Measurements from ENCODE around the gene STK17A.

STK17A gene

DNA sequence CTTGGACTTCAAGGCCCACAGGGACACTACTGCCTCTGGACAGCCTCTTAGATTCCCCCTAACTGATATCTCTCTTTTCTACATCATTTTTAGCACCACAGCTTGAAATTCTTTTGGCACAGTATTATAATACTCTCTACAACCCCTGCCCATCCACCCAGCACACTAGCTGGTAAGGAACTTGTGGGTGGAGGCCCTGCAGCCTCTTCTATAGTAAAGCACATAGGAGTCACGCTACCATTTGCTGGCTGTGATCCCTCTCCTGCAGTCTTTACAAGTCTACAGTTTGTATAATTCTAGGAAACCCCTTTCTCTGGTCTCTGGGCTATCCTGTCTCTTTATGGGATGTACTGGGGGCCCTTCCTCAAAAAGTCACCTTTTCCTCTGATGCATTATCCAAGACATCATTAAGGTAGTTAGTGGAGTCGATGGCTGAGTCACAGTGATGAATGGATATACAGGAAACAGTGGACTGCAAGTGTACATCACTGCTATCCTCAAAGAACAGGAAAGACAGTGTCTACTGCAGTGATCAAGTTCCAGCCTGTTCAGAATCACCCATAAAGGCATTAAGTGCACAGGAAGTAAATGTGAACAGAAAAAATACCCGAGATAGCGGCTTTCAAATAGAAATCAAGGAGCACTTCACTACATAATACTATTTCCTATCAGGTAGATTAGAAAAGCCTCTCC, 54.4 kb downstream of the STK17A start:
- no peak for DNase-seq

DNA sequence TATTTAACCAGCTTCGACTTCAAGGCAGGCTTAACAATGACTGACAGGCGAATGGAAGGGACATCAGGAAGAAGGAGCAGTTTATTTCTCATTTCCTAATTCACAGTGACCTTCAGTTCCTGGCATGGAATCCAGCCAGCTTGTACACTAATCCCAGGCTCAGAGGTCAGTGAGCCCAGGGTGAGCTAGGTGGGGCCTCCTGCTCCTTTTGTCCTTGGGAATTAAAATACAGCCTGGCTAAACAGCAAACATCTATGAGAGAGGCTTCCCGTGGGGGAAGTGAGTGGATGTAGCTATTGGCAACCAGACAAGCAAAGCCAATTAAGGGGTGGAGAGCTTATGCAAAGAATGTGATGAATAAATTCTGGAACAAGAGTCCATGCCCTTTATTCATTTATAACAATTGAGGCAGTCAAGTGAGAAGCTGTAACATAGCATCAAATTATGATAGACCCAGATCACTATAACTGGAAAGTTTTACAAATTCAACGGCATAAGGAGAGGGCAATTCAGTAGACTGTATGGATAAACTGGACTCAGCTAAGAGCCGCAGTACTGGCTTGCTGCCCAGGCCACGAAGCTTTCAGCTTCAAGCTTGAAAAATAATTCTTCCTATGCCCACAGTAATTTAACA, 57.1 kb downstream of the STK17A start:
- DNase-seq, result peak; percentile 9 to 13

DNA sequence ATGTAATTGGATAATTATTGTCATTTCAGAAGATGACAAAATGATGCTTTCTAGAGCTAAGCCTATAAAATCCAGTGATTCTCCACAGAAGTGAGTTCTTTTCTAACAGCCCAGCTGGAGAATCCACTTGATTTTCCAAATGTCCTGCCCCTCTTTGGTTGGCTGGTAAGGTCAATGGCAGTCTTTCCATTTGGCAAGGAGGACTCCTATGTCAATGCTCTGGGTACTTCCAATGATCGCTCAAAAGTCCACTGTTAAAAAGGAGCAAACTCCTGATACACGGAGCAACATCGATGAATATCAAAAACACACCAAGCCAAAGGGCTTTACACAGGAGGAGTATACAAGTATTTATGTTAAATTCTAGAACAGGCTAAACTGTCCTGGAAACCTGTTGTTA, 57.8 kb downstream of the STK17A start:
- DNase-seq, result no peak

DNA sequence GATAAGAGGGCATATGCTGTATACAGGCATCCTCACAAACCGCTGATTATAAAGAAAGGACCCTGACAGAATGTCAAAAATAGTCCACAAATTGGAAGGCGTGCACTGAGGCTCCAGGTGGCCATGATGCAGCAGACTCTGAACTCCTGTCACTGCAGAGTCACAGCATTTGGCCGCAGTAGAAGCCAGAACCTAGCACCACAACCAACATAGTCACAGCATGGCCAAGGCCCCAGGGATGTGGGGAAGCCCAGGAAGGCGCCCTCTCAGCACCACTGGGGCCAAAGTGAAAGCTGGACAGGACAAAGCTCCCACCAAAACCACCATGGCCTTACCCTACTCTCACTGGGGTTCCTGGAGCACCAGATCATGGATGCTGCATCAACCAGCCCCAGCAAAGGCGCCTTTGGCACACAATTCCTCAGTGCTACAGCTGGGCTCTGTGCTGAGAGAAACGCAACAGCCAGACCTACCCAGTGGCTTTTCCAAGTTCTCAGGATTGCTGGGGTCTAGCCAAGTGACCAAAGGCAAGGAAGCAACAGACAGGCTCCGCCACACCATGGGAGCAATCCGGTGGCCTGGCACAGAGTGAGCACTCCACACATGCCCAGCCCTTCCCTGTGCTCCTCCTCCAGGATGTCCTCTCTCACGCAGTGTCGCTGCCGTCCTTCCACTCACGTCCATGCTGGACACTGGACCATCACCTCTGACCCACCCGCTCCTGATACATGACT, 60.2 kb downstream of the STK17A start:
- DNase-seq, result no peak

DNA sequence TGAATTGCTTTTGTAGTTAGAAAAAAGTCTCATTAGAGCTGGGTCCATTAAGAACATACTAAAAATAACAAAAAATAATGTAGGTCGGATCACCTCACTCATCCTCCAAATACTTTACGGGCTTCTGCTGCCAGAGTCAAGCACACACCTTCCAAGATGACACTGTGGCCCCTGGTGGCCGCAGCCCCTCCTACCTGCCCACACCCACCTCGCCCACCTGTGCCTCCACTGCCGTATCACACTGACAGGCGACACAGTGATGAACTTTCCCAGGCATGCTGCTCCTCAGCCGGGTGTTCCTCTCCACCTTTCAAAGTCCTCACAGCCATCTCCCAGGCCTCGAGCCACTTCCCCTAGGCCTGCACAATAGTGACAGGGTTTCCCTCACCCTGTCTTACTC, 60.9 kb downstream of the STK17A start:
- no peak for DNase-seq

DNA sequence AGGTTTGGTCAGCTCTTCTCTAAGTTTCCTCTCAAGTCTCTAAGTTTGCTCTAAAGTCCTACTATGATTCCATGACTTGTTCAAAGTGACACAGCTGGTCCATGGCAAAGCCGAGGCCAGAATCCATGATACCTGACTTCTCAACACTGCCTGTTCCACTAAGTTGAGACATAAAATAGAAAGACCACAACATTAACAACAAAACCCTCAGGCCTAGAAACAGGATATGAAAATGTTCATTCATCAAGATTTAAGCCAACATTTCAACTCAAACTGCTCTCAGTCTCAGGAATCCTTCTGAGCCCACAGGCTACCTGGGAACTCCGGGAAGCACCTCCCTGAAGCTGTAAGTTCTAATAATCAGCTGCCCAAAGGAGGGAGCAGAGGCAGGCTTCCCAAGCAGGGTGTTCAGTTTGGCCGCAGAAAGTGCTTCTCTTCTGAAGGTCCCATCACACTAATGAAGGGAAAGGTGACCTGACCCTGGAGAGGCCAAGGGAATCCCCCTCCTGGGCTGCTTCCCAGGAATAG, 62.9 kb downstream of the STK17A start:
- no peak for DNase-seq

DNA sequence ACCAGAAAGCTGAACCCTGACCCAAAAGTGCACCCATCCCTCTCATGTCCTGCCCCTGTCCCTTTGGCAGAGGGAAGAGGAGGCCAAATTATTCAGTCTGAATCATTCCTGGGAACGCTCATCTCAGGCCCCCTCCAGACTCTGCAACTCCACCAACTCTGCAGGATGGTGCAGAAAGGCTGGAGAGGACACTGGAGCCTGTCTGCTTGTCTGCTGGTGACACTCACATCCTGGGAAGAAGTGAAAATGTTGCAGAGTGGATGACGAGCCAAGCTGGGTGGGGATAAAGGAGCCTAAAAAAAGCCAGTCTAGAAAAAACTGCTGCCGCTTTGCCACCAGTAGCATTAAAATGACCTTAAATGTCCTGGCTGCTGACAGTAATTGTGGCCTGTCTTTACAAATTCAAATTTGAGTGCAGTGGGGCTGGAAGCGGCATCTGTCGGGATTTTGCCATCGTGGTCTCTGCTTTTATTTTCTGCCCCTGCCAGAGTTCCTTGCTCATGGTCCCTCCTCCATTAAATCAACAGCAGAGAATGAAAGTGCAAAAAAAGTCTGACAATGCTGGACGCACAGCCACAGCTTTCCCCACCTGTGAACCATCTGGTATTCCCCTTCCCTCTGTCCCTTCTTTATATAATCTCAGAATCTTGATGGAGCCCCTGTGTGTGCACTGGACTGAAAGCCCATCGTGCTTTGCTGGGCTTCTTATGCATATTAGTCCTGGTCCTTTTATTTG, 63.9 kb downstream of the STK17A start:
- no peak for DNase-seq

DNA sequence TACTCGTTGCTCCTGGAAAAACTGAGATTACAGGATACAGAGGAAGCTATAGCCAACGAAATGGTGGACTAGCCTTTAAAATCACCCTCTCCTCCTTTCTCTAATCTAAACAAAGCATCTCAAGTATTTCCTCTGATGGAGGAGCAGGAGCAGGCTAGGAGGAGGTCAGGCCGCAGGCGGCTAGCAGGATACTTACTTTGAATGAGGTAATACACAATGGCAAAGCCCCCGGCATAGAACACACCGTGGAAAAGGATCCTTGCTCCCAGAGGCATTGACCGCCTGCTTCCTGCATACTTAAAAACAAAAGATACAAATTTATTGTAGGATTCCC, 64.4 kb downstream of the STK17A start:
- no peak for DNase-seq

DNA sequence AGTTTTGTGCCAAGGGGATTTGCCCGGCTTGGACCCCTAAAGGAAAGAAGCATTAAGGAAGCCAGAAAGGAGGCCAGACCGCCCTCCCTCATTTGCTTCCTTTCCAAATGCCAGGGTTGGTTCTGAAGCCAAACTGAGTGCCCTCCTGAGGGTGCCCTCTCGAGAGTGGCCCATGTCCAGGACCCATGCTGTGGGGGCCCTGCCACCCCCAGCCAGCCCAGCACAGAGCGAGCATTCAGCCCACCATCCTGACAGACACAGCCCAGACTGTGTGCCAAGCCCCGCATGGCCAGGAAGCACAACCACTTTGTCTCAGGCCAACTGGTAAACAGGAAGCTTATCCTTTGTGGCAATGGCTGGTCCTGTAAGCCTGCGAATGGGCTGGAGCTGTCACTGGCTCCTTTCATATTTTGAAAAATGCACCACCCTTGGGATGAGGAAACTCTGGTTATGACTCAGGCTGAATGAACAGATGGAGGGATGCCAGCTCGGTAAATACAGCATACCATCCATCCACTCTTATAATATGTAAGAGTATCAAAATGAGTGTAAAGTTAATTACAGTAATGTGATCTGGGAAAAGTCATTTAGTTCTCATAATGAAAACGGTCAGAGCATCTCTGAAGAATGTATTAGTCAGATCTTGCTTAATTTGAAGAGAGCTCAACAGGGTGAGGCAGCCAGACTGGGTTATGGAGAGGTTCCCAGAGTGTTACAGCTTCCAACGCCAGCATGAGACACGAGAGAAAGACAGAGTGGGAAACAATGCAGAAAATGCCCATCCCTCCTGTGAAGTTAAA, 65.0 kb downstream of the STK17A start:
- no peak for DNase-seq

DNA sequence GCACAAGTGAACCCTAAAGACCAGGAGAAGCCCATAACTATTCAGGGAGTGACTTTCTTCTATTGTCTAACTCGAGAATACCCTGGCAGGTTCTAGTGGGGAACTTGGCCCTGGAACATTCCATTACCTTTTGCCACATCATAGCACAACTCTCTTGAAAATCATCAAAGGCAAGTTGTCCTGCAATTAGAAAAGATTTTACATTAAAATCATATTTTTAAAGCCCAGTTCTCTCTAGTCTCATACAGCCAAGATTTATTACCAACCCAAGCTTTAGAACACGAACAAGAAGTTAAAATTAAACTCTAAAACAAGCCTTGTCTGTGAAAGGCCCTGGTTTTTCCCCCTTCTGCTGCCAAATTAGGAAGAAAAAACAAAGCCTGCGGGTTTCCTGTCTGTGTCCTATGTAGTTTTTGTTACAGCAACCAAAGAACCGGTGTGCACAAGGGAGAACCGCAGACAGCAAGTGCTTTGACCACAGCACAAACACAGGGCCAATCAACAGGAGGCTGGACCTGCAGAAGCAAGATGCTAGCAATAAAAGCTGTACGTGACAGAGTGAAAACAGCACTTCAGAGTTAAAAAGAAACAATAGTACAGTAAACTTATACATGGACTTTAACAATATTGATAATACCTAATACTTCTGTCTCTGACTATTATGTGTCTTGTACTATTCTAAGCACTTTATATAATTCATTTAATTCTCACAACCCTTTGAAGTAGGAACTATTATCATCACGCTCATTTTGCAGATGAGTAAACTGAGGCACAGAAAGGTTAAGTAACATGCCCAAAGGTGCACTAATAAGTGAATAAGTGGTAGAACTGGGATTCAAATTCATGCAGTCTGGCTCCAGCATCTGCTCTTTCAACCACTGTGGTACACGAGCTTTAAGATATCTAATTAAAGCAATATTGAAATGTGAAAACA, 65.8 kb downstream of the STK17A start:
- DNase-seq, result no peak

DNA sequence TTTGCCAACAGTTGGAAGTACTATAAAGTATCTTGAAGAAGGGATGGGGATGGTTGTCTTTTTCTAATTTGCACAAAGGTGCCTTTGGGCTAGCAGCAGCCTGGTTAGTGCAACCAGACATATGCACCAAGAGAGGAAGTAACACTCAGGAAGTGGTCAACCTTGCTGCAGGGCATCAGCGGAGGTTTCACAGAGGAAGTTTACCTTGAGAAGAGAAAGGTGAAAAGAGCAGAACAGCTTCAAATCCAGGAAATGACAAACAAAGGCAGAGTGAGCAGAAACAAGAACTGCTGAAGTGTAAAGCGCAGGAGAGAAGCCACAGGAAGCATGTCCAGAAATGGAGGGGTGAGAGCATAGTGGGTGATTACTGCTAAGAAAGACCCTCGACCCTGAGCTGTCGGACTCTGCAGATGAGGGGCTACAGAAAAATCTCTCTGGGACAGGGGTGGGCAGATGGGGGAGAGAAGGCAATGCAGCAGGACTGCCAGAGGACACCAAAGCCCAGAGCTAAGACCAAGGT, 66.9 kb downstream of the STK17A start:
- no peak for DNase-seq

DNA sequence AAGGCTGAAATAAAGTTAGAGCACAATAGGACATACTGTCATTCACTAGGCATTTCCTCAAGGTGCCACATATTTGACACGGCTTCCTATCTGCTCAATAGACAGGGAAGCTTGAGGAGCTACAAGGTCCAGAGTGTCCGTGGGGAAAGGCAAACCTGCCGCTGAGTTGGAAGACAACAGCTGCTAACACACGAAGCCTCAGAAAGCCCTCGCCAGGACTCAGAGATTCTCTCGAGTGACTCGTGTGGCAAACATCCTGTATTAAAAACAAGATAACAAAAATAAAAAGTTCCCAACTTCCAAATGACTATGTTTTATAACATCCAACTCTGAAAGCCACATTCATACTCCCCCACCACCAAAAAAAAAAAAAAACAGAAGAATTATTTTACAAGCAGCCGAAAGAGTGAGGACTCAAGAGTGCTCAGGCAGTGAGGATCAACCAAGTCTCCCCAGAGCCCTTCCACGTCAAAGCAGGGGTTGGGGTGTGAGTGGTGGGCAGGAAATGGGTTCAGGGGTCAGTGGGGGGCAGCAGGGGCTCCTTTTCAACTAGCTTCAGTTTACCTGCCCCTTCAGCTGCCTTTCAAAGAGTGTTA, 67.6 kb downstream of the STK17A start:
- no peak for DNase-seq

DNA sequence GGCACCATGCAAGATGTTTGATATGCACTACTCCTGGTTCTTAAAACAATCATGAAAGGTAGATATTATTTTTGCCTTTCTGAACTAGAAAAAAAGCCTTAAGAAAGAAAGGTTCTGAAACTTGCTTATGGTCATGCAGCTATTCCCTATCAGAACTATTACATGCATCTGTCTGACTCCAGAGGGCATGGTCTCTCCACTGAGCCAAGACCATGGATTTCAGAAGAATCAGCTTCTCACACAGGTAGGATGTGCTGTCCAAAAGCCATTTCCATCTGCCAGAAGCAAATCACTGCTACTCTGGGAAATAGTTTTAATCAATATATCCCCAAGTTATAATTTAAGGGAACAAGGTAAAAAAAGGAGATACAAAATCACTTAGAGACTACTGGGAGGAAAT, 69.5 kb downstream of the STK17A start:
- DNase-seq, result no peak

DNA sequence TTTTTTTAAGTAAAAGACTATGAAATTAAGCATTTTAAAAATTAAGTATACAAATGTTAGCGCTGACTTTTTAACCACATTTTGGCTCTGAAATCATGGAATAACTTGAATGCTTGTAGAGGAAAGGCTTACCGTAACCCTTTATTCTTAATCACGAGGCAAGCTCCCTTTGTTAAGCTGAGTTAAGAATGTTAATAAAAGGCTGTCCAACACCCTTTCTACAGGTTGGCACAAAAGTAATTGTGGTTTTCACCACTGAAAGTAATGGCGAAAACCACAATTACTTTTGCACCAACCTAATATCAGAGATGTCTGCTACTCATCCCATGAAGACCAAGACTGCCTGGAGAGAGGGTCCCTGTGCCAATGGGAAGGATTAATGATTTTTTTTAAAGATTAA, 70.6 kb downstream of the STK17A start:
- DNase-seq, result no peak

DNA sequence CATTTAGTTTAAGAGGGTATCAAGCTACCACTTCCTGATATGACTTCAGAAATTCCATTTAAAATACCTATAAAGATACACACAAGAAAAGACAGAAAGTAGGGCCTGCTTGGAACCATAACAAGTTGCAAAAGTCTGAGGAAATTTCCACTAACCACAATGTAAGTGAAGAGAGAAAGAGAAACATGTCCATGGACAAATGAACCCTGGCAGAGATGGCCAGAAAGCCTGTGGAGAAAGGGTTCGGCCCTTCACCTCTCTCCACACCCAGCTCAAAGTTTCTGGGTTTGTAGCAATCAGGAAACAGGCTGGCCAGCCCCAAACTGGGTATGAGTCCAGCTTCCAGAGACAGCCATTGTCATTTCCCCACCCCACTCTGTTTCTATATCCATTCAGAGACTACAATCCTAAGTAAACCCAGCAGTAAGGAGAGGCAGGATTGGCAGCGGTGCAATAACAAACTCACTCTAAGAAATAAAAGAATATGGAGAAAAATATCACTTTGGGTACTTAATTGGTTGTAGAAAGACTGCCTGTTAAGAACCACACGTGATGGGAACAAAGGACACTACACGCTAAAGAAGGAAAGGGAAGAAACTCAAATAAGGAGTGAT, 71.1 kb downstream of the STK17A start:
- no peak for DNase-seq

DNA sequence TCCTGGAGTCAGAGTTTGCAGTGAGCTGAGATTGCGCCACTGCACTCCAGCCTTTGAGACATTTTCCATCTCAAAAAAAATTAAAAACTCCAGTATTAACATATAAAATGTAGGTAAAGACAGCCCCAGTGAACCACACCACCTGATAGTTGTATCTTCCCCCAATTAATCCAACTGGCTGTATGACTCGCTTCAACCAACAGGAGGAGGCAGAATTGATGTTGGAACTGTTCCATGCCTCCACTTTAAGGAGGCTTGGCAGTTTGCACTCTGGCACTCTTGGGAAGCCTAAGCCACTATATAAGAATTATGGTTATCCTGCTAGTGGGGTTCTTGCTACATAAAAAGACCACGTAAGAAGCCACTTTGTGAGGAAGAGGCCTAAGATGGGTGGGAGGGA, 72.7 kb downstream of the STK17A start:
- no peak for DNase-seq

DNA sequence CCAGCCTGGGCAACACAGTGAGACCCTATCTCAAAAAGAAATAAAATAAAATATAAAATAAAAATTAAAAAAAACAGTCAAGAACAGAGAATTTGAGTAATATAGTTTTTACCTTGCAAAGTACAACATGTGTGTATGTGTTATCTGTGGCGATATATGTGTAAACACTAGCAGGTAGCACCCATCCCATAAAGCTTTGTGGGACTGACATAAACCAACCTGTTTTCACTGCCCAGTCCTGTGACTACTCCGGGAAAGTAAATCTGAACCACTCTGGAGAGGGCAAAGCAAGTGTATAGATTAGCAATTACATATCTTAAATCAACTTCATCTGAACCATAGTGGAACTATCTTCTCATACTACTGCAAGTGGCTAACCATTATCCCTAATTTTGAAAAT, 74.1 kb downstream of the STK17A start:
- DNase-seq, result no peak

DNA sequence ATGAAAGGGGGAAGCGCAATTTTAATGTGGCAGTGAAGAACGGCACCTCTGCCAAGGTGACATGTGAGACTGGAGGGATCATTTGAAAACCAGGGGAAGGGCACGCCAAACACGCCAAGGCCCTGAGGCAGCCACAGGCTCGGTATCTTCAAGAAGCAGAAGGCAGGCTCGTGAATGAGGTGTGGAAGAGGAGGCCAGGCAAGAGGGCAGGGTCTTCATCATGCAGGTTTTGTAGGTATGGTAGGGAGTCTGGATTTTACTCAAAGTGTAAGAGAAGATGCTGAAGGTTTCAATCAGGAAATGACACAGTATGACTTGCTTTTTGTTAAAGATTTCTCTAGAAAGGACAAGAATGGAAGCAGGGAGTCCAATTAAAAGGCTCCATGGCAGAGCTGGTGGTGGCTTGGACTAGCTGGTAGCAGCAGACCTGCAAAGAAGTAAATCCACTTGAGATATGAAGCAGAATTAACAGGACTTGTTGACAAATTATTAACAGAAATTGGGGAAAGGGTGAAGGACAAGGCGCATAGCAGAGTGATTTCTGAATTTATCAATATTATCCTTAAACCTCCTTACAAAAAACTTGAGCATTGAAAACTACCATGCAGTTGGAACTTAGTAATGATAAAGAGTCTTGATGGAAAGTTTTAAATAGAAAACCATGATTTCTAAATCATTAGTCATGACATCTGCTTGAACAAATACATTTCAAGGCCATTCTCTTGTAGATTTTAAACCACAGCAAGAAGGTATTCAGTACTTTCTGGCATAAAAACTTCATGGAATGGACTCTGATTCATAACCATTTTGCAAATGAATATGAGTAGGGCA, 76.0 kb downstream of the STK17A start:
- DNase-seq, result no peak

DNA sequence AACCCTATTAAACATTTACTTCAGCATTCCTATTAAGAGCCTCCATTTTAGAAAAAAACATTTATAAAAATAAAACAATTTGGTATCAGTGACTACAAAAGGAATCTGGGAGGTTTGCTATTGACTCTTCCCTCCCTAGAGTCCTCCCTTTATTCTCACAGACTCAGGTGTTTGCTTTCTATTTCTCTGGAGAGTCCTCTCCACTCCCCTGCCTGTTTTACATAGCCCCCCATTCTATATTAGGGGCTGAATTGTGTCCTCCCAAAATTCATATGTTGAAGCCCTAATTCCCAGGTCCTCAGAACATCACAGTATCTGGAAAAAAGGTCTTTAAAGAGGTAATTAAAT, 76.6 kb downstream of the STK17A start:
- DNase-seq, result peak in 1 of 2 experiments; percentile 6
